Left ventricle myocardium superior (tissue), 1 donor: Measurements from ENCODE around the gene METRNL. TPM values are rescaled to one million over a fixed set of nuclear protein-coding genes. Genes with fewer than 3 reads are reported as not detected.

Experiments used
- ATAC-seq: fragments of 200-7000 bp; cut with Tn5 transposase; one replicate; pipeline ENCODE4 v1.9.1; 2020; ENCODE audit warnings: mild to moderate bottlenecking, moderate library complexity
- DNase-seq: peaks from one replicate; pipeline ENCODE4 v3.0.0-alpha.2; 2020
- intact Hi-C: fragments of 100-400 bp; cut with micrococcal nuclease; formaldehyde crosslinking; loops from one replicate; pipeline ENCODE4 v1.11.0; 2022
- total RNA-seq: library from RNA; stranded (reverse); fragmentation: NEBNext Ultra II Directional; extraction: Animal tissue kit (Norgen Biotek cat#: 25700); gene quantifications from one replicate; pipeline ENCODE4 v1.2.1, GENCODE V29; 2021
- donor health status: DM: no; HTN: yes; CAD: no; lungs with severe emphysema.

Gene METRNL
- total RNA-seq, 1 donor from 2014 or later, result 68.4 TPM

GRCh38 chr17:83086199-83086880, 6.9 kb downstream of the METRNL start:
- intact Hi-C loops, result no loop called here
- ATAC-seq (no peak), DNase-seq (no peak)

- DNase-seq, result no peak
- intact Hi-C loops, result no loop called here
- no peak for ATAC-seq
Measured at GRCh38 chr17:83086907-83087787, 7.7 kb downstream of the METRNL start.

GRCh38 chr17:83087788-83088360, 8.5 kb downstream of the METRNL start:
- no peak for ATAC-seq
- intact Hi-C loops, result no loop called here

GRCh38 chr17:83088451-83088850, 9.0 kb downstream of the METRNL start:
- no peak for ATAC-seq

More at GRCh38 chr17:83087788-83088360, 8.5 kb downstream of the METRNL start:
- no peak for DNase-seq

GRCh38 chr17:83088909-83089308, 9.5 kb downstream of the METRNL start:
- intact Hi-C loops, result no loop called here
- no peak for DNase-seq
- no peak for ATAC-seq

More at GRCh38 chr17:83088451-83088850, 9.0 kb downstream of the METRNL start:
- intact Hi-C loops, result no loop called here
- no peak for DNase-seq

GRCh38 chr17:83089328-83090132, 10.1 kb downstream of the METRNL start:
- intact Hi-C loops, result no loop called here
- DNase-seq (peak; percentile 55), ATAC-seq (peak; percentile 7)

- intact Hi-C loops, result no loop called here
- no peak for ATAC-seq
- no peak for DNase-seq
Measured at GRCh38 chr17:83090444-83091256, 11.2 kb downstream of the METRNL start.

GRCh38 chr17:83091257-83092141, 12.1 kb downstream of the METRNL start:
- ATAC-seq (peak; percentile 72), DNase-seq (peak; percentile 78)
- intact Hi-C loops, result no loop called here

GRCh38 chr17:83092186-83092585, 12.8 kb downstream of the METRNL start:
- DNase-seq, result no peak

GRCh38 chr17:83092931-83093330, 13.5 kb downstream of the METRNL start:
- DNase-seq, result no peak
- ATAC-seq, result no peak
- intact Hi-C loops, result no loop called here

More at GRCh38 chr17:83092186-83092585, 12.8 kb downstream of the METRNL start:
- peak; percentile 1 for ATAC-seq
- intact Hi-C loops, result no loop called here

- ATAC-seq (no peak), DNase-seq (no peak)
- intact Hi-C loops, result no loop called here
Measured at GRCh38 chr17:83093506-83093905, 14.1 kb downstream of the METRNL start.

- ATAC-seq (no peak), DNase-seq (no peak)
- intact Hi-C loops, result no loop called here
Measured at GRCh38 chr17:83094291-83094690, 14.9 kb downstream of the METRNL start.

- DNase-seq, result no peak
- intact Hi-C loops, result no loop called here
- no peak for ATAC-seq
Measured at GRCh38 chr17:83095016-83095415, 15.6 kb downstream of the METRNL start.

- ATAC-seq, result no peak
- DNase-seq, result no peak
- intact Hi-C loops, result no loop called here
Measured at GRCh38 chr17:83096401-83097224, 17.2 kb downstream of the METRNL start.

- intact Hi-C loops, result no loop called here
- DNase-seq, result no peak
- no peak for ATAC-seq
Measured at GRCh38 chr17:83097831-83098230, 18.4 kb downstream of the METRNL start.

- intact Hi-C loops, result no loop called here
Measured at GRCh38 chr17:83098241-83099085, 19.1 kb downstream of the METRNL start.

More at GRCh38 chr17:83098241-83099085, 19.1 kb downstream of the METRNL start:
- DNase-seq, result no peak
- peak; percentile 4 for ATAC-seq
